H1 (cell line): ENCODE measurements around the gene CXCL11. TPM values are rescaled to one million over a fixed set of nuclear protein-coding genes. Genes with fewer than 3 reads are reported as not detected.

Experiments
- CTCF ChIA-PET: fragments of 300-600 bp; sonication (Branson Sonifier 250); formaldehyde crosslinking; loops from one replicate; lab custom pipeline; 2021; ENCODE audit not compliant: partially characterized antibody; lab: Charles Lee
- POLR2A ChIA-PET: fragments of 300-600 bp; sonication (Branson Sonifier 250); formaldehyde crosslinking; loops from one replicate; lab custom pipeline; 2021; ENCODE audit warnings: inconsistent platforms; ENCODE audit not compliant: partially characterized antibody; lab: Charles Lee
- DNase-seq, 2 experiments: peaks; one replicate each; pipeline versions ENCODE4 v3.0.0 to v3.0.0-alpha.2; 2010 to 2022; ENCODE audit warnings: low spot score in 2 of 2, low read depth in 1 of 2, mixed read lengths in 1 of 2
- FAIRE-seq: peaks from 2 replicates; lab custom pipeline; 2011; peaks lifted over from hg19 to GRCh38; lab: Jason Lieb, UNC
- H2AFZ ChIP-seq: 2 replicates; pipeline ENCODE4 v1.8.1; 2012; ENCODE audit warnings: low read length, inconsistent platforms
- H2AK5ac ChIP-seq: 2 replicates; pipeline ENCODE4 v1.6.1; 2013; ENCODE audit warnings: low read depth, low read length
- H2BK120ac ChIP-seq: replicated peaks from 2 replicates; pipeline ENCODE3; 2013; ENCODE audit warnings: low read depth, low read length, inconsistent platforms
- H2BK12ac ChIP-seq: 2 replicates; pipeline ENCODE4 v1.6.1; 2013; ENCODE audit warnings: low read depth, low read length
- H2BK15ac ChIP-seq: 2 replicates; pipeline ENCODE4 v1.6.1; 2013; ENCODE audit warnings: low read length
- H2BK20ac ChIP-seq: 2 replicates; pipeline ENCODE4 v1.6.1; 2013; ENCODE audit warnings: low read length
- H2BK5ac ChIP-seq: 2 replicates; pipeline ENCODE4 v1.6.1; 2013; ENCODE audit warnings: low read depth, low read length
- H3K14ac ChIP-seq: 2 replicates; pipeline ENCODE4 v1.6.1; 2013; ENCODE audit warnings: inconsistent platforms; ENCODE audit not compliant: insufficient read length
- H3K18ac ChIP-seq: 2 replicates; pipeline ENCODE4 v1.6.1; 2013; ENCODE audit warnings: low read length; ENCODE audit errors: extremely low read depth
- H3K23ac ChIP-seq: 2 replicates; pipeline ENCODE4 v1.6.1; 2013; ENCODE audit warnings: inconsistent platforms; ENCODE audit not compliant: insufficient read length
- H3K23me2 ChIP-seq: 2 replicates; pipeline ENCODE4 v1.6.1; 2013; ENCODE audit warnings: low read depth, low read length
- H3K27ac ChIP-seq: 2 replicates; pipeline ENCODE4 v1.6.1; 2011; ENCODE audit warnings: low read depth, low read length, inconsistent platforms
- H3K27me3 ChIP-seq, 4 experiments: replicated peaks in 1 of 4; 1 replicate in 1 of 4; 2 replicates in 3 of 4; pipeline versions ENCODE4 v1.6.1 to v1.8.1; 2011 to 2013; ENCODE audit warnings: low read length in 3 of 4, mild to moderate bottlenecking in 3 of 4, inconsistent platforms in 2 of 4, mixed read lengths in 2 of 4, moderate library complexity in 1 of 4; ENCODE audit not compliant: control insufficient read depth in 3 of 4, insufficient read depth in 3 of 4; ENCODE audit errors: extremely low read depth in 1 of 4
- H3K36me3 ChIP-seq, 4 experiments: 2 replicates each; pipeline versions ENCODE4 v1.6.1 to v1.8.1; 2011 to 2013; ENCODE audit warnings: mild to moderate bottlenecking in 4 of 4, low read length in 3 of 4, moderate library complexity in 2 of 4, control low read depth in 1 of 4, inconsistent platforms in 1 of 4; ENCODE audit not compliant: insufficient read depth in 4 of 4, control insufficient read depth in 2 of 4
- H3K4ac ChIP-seq: replicated peaks from 2 replicates; pipeline ENCODE3; 2013; ENCODE audit warnings: low read length, low read depth, mixed read lengths, inconsistent platforms; ENCODE audit not compliant: insufficient read length
- H3K4me1 ChIP-seq, 4 experiments: replicated peaks in 1 of 4; 1 replicate in 1 of 4; 2 replicates in 3 of 4; pipeline versions ENCODE4 v1.6.1 to v1.8.1; 2011 to 2013; ENCODE audit warnings: low read length in 3 of 4, inconsistent platforms in 2 of 4, mixed read lengths in 1 of 4; ENCODE audit not compliant: insufficient read depth in 4 of 4, control insufficient read depth in 3 of 4
- H3K4me2 ChIP-seq, 2 experiments: 2 replicates each; pipeline versions ENCODE4 v1.6.1 to v1.8.1; 2011 to 2013; ENCODE audit warnings: low read depth in 2 of 2, low read length in 2 of 2, control low read depth in 1 of 2, inconsistent platforms in 1 of 2, mild to moderate bottlenecking in 1 of 2; ENCODE audit not compliant: insufficient read depth in 1 of 2
- H3K4me3 ChIP-seq, 4 experiments: fragments of 200-600, 300-600 bp in 1 of 4; sonication (generic), shearing (Covaris generic), sonication (Bioruptor Twin) in 1 of 4; 2 replicates each; pipeline versions ENCODE4 v1.5.1 to v1.8.1; 2011 to 2016; ENCODE audit warnings: low read length in 4 of 4, low read depth in 3 of 4, control low read depth in 2 of 4, inconsistent platforms in 2 of 4, mild to moderate bottlenecking in 2 of 4, mixed read lengths in 1 of 4, moderate library complexity in 1 of 4; ENCODE audit not compliant: insufficient read depth in 2 of 4; ENCODE audit errors: extremely low read depth in 1 of 4
- H3K56ac ChIP-seq: replicated peaks from 2 replicates; pipeline ENCODE3; 2013; ENCODE audit warnings: low read depth, mild to moderate bottlenecking, mixed read lengths, low read length, inconsistent platforms; ENCODE audit not compliant: insufficient read length
- H3K79me1 ChIP-seq: 2 replicates; pipeline ENCODE4 v1.6.1; 2013; ENCODE audit warnings: low read depth, low read length, control low read depth
- H3K79me2 ChIP-seq, 2 experiments: 2 replicates each; pipeline versions ENCODE4 v1.6.1 to v1.8.1; 2012 to 2013; ENCODE audit warnings: low read length in 2 of 2, mild to moderate bottlenecking in 2 of 2, inconsistent platforms in 1 of 2; ENCODE audit not compliant: insufficient read depth in 2 of 2, control insufficient read depth in 1 of 2
- H3K9ac ChIP-seq, 4 experiments: replicated peaks in 1 of 4; 1 replicate in 1 of 4; 2 replicates in 3 of 4; pipeline versions ENCODE4 v1.6.1 to v1.8.1; 2011 to 2013; ENCODE audit warnings: low read depth in 3 of 4, low read length in 3 of 4, control low read depth in 2 of 4, mild to moderate bottlenecking in 2 of 4, moderate library complexity in 2 of 4, inconsistent platforms in 1 of 4; ENCODE audit errors: extremely low read depth in 1 of 4
- H3K9me3 ChIP-seq, 2 experiments: 2 replicates each; pipeline versions ENCODE4 v1.6.1 to v1.8.1; 2012 to 2013; ENCODE audit warnings: mild to moderate bottlenecking in 2 of 2, moderate library complexity in 2 of 2, control low read depth in 1 of 2, inconsistent platforms in 1 of 2, low read depth in 1 of 2, low read length in 1 of 2, mixed read lengths in 1 of 2; ENCODE audit not compliant: insufficient read depth in 2 of 2
- H4K20me1 ChIP-seq, 2 experiments: replicated peaks in 1 of 2; 2 replicates each; pipeline versions ENCODE3 to v1.8.1; 2011 to 2013; ENCODE audit warnings: inconsistent platforms in 2 of 2, low read length in 2 of 2, mild to moderate bottlenecking in 1 of 2; ENCODE audit not compliant: insufficient read depth in 2 of 2, control insufficient read depth in 1 of 2
- H4K5ac ChIP-seq: 2 replicates; pipeline ENCODE4 v1.6.1; 2013; ENCODE audit warnings: low read length, low read depth, mixed read lengths, inconsistent platforms; ENCODE audit not compliant: insufficient read length
- H4K8ac ChIP-seq: 2 replicates; pipeline ENCODE4 v1.8.0; 2013; ENCODE audit warnings: mild to moderate bottlenecking, moderate library complexity, low read length, inconsistent platforms; ENCODE audit not compliant: insufficient read depth; ENCODE audit errors: extremely low read depth
- H4K91ac ChIP-seq: replicated peaks from 2 replicates; pipeline ENCODE3; 2013; ENCODE audit warnings: low read length, mixed read lengths, inconsistent platforms; ENCODE audit not compliant: insufficient read length
- BCL11A ChIP-seq, 2 experiments: IDR thresholded peaks; one replicate each; pipeline ENCODE4 v1.6.1; 2011; ENCODE audit warnings: low read depth in 2 of 2, low read length in 2 of 2, mild to moderate bottlenecking in 2 of 2
- CBX5 ChIP-seq: fragments of 300-800, 300-1000 bp; sonication (generic); IDR thresholded peaks from 2 replicates; pipeline ENCODE4 v1.7.1; 2016; ENCODE audit warnings: antibody characterized with exemption, low read length, low read depth
- EGR1 ChIP-seq: IDR thresholded peaks from 2 replicates; pipeline ENCODE4 v1.6.1; 2011; ENCODE audit warnings: low read depth, low read length, borderline replicate concordance
- JUND ChIP-seq: IDR thresholded peaks from 2 replicates; pipeline ENCODE4 v1.6.1; 2011; ENCODE audit warnings: mild to moderate bottlenecking, improper control_type of control experiment, low read length
- NANOG ChIP-seq: IDR thresholded peaks from 2 replicates; pipeline ENCODE4 v1.6.1; 2011; ENCODE audit warnings: low read length, low read depth, mild to moderate bottlenecking, inconsistent platforms; ENCODE audit not compliant: insufficient read depth, poor library complexity, severe bottlenecking
- POLR2AphosphoS5 ChIP-seq: IDR thresholded peaks from 2 replicates; pipeline ENCODE4 v1.6.1; 2011; ENCODE audit warnings: low read depth, low read length
- RBBP5 ChIP-seq: IDR thresholded peaks from 2 replicates; pipeline ENCODE4 v1.7.1; 2012; ENCODE audit warnings: low read depth, mild to moderate bottlenecking, inconsistent platforms, low read length, moderate library complexity, borderline replicate concordance
- TEAD4 ChIP-seq: IDR thresholded peaks from 2 replicates; pipeline ENCODE4 v1.6.1; 2012; ENCODE audit warnings: low read depth, low read length, inconsistent platforms, mixed read lengths
- polyA plus RNA-seq, 7 experiments: library from polyadenylated mRNA; depleted of rRNA in 3 of 7; stranded (reverse) in 5 of 7; unstranded in 2 of 7; fragments of >200 nt in 5 of 7; fragments of 200-250 nt in 2 of 7; gene quantifications; 1 replicate in 5 of 7; 2 replicates in 1 of 7; 4 replicates in 1 of 7; pipeline versions ENCODE4 v1.2.1 to v1.2.3, GENCODE V29; 2011 to 2013; ENCODE audit warnings: missing spikeins in 2 of 7, mixed read lengths in 2 of 7
- total RNA-seq: library from RNA; stranded (reverse); fragmentation: NEBNext Ultra II Directional; extraction: Animal tissue kit (Norgen Biotek cat#: 25700); gene quantifications from 2 replicates; pipeline ENCODE4 v1.2.1, GENCODE V29; 2021

Gene CXCL11
- total and polyA plus RNA-seq, 2 of the 8 experiments (the other 6 are each of a cell fraction or from before 2014, with no cell fraction given): 0.18 TPM; not detected in 1

- no peak for DNase-seq
- H4K8ac ChIP-seq: no peak overlapping the region
- H3K27me3 ChIP-seq: peaks cover 0 to 2% (median 0%) of the 10 kb centered on the region in 4 experiments; a peak in 1 of 7 replicates
- H2BK15ac ChIP-seq: no peak overlapping the region
- H2BK20ac ChIP-seq: no peak overlapping the region
- no peak overlapping the region for H3K14ac ChIP-seq
- no peak overlapping the region for H3K9ac ChIP-seq
- no peak overlapping the region for H2AFZ ChIP-seq
- H3K18ac ChIP-seq: no peak overlapping the region
- no peak for FAIRE-seq
- H2AK5ac ChIP-seq: no peak overlapping the region
- no peak overlapping the region for H4K91ac ChIP-seq
- no peak overlapping the region for H3K4me3 ChIP-seq
- no peak overlapping the region for H2BK12ac ChIP-seq
- no peaks in the 10 kb centered on the region for H3K79me2 ChIP-seq
- POLR2A ChIA-PET: no interaction called here
- no peaks in the 10 kb centered on the region for H3K79me1 ChIP-seq
- H4K5ac ChIP-seq: no peak overlapping the region
- H3K4me2 ChIP-seq: no peak overlapping the region
- no peak overlapping the region for H2BK5ac ChIP-seq
- CTCF ChIA-PET: interaction anchor here (2.3 kb wide), 1 partner anchor 165 kb away, joined by 9 read pairs; no protein-coding TSS in a partner anchor
- H3K36me3 ChIP-seq: no peaks in the 10 kb centered on the region
- no peaks in the 10 kb centered on the region for H4K20me1 ChIP-seq
- no peak overlapping the region for H3K4ac ChIP-seq
- no peak overlapping the region for H3K23ac ChIP-seq
- TF ChIP-seq EGR1: no peak
- TF ChIP-seq POLR2AphosphoS5: no peak
- no peak for TF ChIP-seq BCL11A (IDR thresholded peaks at IDR 0.05; ENCODE audit: low read depth in 2 of 2, low read length in 2 of 2)
- no peak for TF ChIP-seq NANOG
- no peak for TF ChIP-seq JUND
- no peak for TF ChIP-seq CBX5
- TF ChIP-seq TEAD4: no peak
- no peak for TF ChIP-seq RBBP5
- H2BK120ac ChIP-seq: no peak overlapping the region
- H3K56ac ChIP-seq: no peak overlapping the region
- no peaks in the 10 kb centered on the region for H3K23me2 ChIP-seq
- no peak overlapping the region for H3K27ac ChIP-seq
- H3K9me3 ChIP-seq: no peaks in the 10 kb centered on the region
- H3K4me1 ChIP-seq: peaks cover 0 to 8% (median 3%) of the 10 kb centered on the region in 4 experiments; a peak in 2 of 7 replicates
These were observed 24.6 kb upstream of the CXCL11 start for GRCh38 chr4:76060506-76060905.
